ENCODE measurements around the gene SLC16A9.
"Not testable (repeated sequence)": the region's sequence is repeated elsewhere in the genome, so short reads cannot be mapped to it uniquely, and the experiment has no call there.

The SLC16A9 gene

DNA sequence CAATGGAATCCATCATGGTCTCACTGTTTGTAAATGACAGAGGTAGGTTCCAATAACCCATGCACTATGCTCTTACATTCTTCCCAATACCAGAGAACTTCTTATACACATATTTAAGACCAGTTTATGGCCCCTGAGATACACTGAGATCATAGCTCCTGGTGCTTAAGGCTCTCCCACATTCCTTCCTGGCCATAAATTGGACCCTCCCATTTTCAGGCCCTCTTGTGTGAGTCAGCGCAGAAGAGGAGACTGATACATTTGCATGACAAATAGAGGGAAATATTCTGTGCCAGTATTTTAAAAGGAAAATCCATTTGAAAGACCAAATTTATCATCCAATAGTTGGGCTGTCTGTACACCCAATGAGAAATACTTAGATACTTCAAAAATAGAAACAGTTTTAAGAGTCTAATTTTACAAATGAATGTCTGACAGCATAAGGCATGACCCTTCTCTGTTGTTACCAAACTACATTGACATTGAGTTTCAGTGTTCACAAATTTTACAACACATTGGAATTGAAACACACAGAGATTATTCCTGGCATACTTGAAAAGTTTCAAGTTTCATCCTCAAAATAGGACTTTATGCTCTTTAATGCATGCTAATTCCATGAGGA lies 35.3 kb downstream of the SLC16A9 start:
- DNase-seq = no peak

DNA sequence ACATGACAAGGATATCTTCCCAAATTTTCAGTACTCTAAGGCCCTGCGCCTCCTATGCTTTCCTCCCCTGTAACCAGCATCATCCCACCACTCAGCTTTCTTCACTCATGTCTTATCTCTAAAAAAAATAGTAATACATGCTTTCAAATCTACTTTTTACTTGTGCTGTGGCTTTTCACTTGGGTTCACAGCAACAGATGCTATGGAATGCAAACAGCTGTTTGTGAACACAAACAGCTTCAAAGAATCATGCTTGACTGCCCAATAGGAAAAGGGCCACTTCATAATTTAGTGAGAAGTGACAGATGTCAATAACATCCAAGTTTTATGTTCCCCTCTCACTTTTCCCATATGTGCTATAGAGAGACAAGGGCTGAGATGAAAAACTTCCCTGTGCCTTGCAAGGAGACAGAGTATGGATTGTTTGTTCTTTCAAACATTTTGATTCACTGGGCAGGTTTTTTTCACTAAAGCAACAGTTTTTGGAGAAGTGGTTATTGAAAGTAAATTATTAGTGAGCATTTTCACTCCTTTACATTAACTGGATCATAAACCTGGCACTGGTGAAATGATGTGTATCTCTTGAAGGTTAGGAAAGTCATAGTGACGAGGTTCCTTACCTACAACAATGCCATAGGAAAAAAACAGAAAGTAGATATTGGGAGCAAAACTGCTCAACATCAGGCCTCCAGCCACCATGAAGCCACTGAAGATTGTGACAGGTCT lies 37.3 kb downstream of the SLC16A9 start:
- no peak for DNase-seq

DNA sequence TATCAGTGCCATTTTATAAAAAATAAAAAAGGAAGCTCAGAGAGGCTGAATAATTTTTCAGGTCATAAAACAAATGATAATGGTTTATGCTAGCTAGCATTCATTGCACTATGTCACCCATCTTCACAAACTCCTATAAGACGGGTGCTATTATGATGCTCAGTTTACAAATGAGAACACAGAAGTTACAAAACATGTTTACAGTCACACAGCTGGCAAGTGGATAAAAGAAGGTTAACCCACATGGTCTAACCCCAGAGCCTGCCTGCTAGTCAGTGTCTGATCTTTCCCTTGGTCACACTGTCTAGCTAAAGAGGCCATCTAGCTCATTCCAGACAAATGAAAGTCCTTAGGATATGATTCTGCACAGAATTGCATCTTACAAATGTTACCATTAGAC lies 39.4 kb downstream of the SLC16A9 start:
- no peak for DNase-seq

DNA sequence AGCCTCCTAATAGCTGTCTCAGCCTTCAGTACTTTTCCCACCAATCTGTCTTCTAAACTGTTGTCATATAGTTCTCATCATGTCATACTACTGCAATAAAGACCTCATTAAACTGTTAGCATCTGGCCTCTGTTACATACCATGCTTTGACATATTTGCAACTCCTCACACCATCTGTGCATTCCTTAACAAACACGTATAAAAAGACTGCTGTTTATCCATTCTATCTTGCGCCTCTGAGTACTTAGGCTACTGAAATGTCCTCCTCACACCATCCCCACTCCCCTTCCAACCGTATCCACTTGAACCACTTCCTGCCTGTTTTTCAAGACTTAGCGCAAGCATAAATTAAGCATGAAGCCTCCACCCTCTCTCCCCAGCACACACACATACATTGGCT lies 41.6 kb downstream of the SLC16A9 start:
- no peak for DNase-seq

DNA sequence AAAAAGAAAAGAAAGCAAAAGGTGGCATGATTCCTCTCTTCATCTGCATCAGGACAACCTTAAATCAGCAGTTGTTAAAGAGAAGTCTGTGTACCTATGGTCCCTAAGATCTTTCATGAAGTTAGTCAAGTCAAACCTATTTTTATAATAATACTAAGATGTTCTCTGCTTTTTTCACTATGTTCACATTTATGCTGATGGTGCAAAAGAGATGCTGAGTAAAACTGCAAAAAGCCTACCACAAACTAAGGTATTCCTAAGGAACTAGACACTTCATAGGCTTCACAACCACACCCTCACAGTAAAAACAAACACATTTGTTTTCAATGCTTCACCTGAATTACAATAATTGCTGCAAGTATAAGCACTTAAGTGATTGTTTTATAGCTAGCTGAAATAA lies 43.3 kb downstream of the SLC16A9 start:
- no peak for DNase-seq

DNA sequence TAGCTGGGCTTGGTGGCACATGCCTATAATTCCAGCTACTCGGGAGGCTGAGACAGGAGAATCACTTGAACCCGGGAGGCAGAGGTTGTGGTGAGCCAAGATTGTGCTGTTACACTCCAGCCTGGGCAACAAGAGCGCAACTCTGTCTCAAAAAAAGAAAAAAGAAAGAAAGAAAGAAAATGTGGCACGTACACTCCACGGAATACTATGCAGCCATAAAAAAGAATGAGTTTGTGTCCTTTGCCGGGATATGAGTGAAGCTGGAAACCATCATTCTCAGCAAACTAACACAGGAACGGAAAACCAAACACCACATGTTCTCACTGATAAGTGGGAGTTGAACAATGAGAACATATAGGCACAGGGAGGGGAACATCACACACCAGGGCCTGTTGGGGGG lies 46.4 kb downstream of the SLC16A9 start:
- not testable (repeated sequence) for DNase-seq

DNA sequence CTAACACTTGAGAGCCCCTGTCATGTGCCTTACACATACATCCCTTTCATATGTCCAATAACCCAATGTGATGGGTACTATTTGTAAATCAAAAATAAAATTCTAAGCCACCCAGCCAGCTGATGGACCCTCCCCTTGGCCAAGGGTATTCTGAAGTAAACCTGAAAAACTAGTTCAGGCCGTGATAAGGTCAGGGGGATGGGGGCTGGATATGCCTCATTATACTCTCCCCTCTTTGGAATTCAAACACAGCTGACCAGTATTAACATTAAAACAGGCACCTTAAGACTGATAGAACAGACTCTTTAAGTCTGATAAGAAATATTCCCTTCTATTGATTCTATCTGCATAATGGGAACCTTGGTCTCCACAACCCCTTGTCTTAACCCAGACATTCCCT lies 51.9 kb downstream of the SLC16A9 start:
- no peak for DNase-seq

DNA sequence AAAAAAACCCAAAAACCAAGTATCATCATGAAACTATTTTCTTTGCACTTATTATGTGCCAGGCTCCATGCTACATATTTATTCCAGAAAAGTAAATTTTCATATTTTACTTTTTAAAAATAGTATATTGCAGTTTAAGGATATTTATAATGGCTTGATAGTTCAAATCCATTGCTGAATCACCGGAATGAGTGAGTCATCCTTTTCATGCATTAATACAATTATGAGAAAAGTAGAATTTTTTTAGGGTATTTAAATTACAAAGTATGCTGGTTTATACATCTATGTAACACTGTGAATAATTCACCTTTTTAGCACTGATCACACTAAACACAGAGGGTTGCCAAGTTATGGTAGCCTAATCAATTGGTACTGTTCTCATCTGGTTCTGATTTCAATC lies 54.3 kb downstream of the SLC16A9 start:
- no peak for DNase-seq

DNA sequence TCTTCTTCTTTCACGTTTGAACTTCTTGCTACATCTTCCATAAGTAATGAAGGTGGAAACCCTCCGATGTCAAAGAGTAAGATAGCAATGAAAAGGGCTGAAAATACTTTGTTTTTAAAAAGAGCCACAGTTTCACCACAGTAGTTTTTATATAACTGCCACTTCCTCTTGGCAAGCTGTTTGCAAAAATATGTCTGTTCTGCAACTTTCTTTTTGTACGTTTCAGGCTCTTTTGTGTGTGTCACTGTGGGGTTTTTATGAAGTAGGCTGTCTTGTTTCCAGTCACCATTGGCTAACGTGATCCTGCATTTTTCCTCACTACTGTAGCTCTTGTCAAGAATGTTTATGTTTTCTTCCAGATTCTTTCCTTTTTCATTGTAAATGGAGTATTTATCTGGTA lies 55.6 kb downstream of the SLC16A9 start:
- DNase-seq = no peak

DNA sequence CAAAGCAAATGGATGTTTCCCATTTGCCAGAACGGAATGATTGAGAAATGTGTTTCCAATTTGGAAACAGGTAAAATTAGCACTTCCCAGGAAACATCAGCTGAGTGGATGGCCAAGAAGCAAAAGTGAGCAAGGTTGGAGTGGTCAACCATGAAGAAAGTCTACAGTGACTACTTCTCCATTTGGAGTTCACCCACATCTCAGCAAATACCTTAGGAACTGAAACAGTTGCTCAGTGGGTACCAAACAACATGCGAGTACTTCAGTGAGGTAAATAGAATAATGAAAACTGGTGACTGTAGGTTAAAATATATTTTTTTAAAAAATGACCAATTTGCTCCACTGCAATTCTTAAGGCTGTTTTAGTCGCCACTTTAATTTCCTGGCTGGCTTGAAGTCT lies 57.7 kb downstream of the SLC16A9 start:
- no peak for DNase-seq

DNA sequence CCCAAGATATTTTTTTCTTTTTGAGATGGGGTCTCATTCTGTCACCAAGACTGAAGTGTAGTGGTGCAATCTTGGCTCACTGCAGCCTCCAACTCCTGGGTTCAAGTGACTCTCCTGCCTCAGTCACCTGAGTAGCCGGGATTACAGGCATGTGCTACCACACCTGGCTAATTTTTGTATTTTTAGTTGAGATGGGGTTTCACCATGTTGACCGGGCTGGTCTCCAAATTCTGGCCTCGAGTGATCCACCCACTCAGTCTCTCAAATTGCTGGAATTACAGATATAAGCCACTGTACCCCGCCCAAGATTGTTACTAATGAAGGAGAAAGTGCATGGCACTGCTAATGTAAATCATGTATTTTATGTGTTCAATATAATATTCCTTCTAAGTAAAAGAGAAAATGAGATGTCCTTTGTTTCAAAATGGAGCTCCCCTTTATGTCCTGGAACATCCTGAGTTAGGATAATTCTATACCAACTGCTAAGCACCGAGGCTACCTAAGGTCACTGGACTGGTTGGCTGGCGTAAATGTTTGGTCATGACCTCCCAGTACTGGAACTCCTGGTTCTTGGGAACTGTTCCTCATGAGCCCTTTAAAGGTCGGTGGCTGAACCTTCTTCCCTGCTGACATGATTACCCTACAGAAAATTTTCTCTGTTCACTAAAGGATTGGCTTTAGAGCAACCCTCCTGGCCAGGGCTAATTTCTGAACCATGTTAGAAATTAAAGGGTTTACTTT lies 59.9 kb downstream of the SLC16A9 start:
- no peak for DNase-seq

DNA sequence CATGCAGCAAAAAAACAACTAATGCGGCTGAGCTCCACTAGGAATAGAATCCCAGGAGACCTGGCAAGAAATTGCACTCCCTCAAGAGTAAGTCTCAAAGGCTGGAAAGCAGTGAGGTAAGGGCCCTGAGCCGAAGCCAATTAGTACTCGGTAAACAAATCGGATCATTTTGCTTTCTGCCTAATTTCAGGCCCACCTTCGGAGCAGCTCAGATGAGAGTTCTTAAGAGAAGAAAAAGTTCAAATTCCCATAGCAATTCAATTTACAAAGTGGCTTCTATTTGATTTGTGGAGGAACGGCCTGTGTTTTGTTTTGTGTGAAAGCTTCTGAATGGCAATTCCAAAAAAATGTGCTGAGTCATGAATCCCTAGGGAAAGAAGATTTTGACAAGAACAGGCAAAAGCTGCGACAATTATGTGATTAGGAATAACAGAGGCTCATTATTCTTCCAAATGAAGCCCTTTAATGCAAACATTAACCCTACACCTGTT lies 60.9 kb downstream of the SLC16A9 start:
- no peak for DNase-seq

DNA sequence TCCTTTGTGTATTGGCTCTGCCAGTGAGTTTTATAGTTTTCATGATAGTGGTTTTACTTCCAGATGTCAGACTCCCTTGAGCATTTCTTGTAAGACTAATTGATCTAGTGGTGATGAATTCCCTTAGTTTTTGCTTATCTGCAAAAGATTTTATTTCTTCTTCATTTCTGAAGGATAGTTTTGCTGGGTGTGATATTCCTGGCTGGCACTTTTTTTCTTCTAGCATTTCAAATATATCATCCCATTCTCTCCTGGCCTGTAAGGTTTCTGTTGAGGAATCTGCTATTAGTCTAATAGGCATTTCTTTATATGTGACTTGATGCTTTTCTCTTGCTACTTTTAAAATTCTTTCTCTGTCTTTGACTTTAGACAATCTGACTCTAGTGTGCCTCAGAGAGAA lies 64.8 kb downstream of the SLC16A9 start:
- no peak for DNase-seq

DNA sequence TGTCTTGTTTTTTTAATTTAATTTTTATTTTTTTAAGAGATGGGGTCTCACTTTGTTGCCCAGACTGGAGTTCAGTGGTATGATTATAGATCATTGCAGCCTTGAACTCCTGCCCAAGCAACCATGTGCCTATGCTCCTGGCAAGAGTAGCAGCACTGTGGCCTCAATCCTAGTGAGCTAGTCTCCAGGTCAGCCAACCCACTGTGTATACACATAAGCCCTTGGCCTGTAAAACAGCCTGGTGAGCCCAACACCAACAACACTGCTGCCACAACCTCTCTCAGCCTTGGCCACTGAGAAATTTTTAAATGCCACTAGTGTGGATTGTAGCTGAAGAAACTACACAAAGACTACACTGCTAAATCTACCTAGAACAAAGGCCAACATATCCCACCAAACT lies 68.0 kb downstream of the SLC16A9 start:
- DNase-seq = not testable (repeated sequence)

DNA sequence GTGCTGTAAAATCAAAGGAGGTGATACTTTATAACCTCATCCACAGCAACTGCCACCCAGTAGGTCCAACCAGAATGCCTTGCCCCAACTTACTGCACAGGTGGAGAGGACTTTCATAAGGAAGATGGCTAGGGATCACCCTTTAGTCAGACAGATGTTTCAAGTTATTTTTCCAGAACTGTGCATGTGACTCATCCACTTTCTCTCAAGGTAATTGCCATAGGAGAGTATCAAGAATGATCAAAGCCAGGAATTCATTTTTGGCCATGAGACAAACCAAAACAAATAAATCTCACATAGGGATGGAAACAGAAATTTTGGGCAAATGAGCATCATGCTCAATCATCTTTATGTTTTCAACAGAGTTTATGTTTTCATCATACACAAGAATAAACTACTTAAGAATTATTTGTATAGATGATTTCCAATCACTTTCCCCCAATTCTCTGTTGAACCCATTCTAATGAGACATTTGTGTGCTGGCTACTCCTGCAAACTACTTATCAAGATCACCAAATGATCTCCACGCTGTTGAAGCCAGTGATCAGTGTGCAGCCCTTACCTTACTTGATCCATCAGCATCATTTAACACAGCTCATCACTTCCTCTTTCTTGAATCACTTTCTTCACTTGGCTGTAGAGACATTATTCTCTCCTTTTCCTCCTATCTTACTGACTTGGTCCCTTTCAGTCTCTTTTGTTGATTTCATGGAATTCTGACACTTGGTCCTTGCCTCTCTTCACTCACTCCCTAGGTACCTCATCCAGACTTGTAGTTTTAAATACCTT lies 74.0 kb downstream of the SLC16A9 start:
- DNase-seq = no peak

DNA sequence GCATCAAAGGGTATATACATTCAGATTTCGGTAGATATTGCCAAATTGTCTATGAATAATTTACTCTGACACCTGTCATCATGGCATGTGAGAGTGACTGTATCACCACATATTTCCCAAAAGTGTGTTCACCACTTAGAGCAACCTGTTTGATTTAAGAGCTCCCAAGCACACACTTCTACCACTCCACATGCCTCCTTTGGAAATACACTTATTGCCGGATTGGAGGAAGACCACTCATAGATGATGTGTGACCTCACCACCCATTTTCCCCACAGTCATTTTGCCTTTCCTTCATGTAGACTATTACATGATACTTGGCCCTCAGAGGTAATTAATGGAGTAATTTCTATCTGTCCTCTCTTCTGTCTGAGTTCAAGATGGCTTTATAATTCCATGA lies 75.5 kb downstream of the SLC16A9 start:
- DNase-seq = no peak

DNA sequence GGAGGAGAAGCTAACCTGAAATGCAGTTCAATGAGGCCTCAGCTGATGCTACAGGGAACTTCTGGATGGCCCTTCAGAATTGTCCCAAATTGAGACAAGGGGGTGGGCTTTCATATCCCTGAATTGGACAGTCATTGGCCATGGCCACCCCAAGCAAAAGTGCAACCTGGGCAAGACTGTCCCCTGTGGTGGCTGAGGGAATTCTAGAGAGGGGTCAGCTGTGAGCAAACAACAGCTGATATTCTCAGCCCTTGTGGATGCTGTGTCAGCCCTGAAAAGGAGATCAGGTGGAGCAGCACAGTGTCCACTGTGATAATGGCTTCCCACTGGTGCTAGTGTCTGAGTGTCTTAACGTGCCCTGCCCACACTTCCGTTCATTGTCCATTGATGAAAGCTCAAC lies 76.6 kb downstream of the SLC16A9 start:
- no peak for DNase-seq

DNA sequence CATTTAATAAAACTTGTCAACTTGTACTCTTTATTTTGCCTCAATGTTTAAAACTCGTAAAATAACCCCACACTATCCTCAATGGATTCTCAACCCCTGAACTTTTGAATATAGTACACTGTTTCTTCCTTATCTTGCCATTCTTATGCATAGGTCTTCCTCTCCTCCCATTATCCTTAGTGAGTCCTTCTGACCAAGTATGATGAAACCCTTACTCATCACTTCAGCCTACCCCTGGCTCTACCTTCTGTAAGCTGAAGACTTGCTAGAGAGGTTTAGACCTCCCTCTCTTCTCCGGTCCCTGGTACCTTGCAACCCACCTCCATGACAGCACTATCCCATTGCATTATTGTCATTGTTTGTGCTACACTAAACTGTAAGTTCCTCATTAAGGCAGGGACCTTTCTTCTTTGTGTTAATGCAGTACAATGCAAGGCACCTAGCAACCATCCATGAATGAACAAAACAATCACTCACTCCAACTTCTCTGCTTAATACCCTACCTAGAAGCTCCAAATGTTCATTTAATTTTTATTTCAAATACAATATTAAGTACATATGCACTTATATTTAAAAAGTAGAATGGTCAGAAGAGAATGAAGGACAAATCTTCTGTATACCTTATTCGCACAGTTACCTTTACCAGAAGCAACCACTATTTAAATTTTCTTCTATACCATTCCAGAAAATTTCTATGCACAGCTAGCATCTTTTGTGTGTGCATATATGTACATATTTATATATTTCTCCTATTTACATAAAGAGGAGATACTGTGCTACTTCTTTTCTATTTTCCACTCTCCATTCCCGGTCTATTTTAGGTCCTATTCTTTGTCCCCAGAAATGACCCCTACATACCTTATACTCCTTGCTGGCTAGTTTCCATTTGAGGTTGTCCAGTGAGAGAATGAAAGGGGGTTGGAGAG lies 77.5 kb downstream of the SLC16A9 start:
- DNase-seq = no peak

DNA sequence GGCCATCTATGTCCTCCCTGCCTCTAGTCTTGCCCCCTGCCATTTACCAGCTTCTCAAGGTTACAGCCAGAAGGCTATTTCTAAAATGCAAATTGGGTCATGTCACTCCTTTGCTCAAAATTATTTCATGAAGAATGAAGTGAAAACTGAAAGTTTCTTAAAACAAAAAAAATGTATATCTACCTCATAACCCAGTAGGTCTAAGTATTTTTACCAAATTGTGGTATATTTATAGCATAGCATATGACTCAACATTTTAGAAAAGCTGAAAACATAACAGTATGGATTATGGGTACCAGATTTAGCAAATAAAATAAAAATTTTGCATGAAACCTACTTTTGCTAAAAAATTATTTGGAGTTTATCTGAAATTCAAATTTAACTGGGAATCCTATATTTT lies 78.4 kb downstream of the SLC16A9 start:
- DNase-seq = no peak

DNA sequence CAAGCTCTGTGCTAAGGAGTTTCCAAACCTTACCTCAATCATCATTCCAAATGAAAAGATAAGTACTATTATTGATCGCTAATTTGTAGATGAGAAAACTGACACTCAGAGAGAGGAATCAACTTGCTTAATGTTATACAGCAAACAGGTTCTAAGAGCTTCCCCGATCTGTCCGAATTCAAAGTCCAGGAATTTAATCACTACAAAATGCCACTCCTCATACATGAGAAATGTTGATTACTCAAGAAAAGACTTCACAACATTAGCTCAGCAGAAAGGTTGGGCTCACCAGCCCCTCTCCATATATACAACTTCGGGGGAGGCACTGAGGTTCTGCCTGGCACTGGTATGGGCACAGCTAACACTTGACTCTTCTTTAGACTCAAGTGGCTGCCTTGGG lies 80.7 kb downstream of the SLC16A9 start:
- no peak for DNase-seq

DNA sequence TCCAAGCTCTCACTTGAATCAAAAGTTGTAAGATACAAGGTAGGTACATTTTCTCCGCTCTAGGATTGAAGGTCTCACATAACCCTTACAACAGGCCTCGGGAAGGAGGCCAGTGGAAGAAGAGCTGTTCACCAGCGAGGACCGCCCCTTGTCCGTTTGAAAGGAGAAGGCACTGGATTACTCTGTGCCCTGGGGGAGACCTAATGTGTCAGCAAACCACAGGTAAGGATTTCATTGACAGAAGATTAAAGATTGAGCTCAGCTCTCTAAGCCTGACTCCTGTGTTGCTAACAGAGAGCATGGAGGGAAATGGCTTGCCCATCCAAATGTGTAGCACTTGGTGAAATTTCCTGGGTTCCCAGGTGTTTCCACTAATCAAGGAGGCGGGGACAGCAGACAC lies 81.2 kb downstream of the SLC16A9 start:
- DNase-seq = no peak

DNA sequence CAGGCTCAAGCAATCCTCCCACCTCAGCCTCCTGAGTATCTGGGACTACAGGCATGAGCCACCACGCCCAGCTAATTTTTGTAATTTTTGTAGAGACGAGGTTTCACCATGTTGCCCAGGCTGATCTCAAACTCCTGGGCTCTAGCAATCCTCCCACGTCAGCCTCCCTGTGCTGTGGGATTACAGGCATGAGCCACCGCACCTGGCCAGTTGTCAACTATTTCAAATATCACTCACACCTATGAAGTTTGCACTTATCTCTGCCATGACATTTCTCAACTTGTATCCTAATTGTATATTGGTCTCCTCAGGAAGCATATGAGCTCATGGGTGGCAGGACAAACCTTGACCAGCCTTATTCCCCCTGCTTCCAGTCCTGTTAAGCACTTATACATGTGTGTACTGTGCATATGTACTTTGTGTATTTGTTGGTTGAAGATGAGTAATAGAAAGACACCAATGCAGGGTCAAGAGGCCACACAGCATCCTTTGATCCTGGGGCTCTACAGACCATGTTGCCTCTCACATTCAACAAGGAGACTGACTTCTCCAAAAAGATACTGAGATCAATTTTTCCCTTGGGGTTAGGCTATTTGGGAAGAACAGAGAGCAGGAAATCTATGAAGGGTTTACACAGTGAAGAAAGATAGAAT lies 82.2 kb downstream of the SLC16A9 start:
- no peak for DNase-seq

Data from NCI-H526 treated with DMSO at 0.1 percent for 48 hours (cell line).